NCI-H526 treated with DMSO at 0.1 percent for 48 hours (cell line): ENCODE measurements around the gene PPP1R13L.

Experiments used
- DNase-seq: peaks from one replicate; lab custom pipeline; 2025; lab: John Stamatoyannopoulos, UW

The PPP1R13L gene

DNA sequence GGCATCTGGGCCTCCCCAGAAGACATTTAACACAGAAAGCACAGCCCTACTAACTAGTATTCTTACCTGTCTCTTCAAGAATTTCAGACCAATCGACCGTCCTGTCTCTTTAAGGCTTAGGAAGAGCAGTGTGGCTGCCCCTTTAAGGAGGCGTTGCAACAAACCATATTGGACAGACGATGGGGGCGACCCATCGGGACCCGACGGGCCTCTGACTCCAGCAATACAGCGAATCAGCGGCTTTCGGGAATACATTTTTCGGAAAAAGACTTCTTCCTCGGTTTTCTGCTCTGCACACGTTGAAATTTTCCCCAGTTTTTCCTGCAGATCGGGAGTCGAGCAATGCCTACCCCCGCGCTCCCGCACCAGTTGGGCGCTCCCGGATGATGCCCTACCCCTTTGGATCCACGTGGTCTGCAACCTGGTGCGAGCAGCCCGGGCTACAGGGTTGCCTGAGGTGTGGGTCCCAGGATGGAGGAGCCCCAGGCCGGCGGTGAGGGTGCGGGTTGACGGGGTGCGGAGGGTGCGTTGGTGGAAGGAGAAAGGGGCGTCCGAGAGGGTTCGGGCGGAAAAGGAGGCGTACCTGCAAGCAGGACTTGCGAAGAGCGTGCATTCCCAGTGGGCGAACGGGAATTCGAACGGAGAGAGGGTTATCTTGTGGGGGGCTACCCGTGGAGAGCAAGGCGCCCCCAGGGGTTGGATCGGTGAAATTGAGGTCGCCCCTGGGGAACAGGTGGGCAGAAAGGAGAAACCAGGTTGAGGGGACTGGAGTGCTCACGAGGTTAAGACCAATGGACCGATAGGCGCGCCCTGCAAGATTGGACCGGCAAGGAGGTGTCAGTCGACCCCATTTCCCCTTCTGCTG, 1.6 kb upstream of the PPP1R13L start, which contains the start of gene POLR1G:
Gene POLR1G, plus strand, starts transcription at position 419 of the 865 bp plus-strand sequence. Its CDS starts 53 bp downstream, at position 472.
- DNase-seq, result peak; percentile 85

DNA sequence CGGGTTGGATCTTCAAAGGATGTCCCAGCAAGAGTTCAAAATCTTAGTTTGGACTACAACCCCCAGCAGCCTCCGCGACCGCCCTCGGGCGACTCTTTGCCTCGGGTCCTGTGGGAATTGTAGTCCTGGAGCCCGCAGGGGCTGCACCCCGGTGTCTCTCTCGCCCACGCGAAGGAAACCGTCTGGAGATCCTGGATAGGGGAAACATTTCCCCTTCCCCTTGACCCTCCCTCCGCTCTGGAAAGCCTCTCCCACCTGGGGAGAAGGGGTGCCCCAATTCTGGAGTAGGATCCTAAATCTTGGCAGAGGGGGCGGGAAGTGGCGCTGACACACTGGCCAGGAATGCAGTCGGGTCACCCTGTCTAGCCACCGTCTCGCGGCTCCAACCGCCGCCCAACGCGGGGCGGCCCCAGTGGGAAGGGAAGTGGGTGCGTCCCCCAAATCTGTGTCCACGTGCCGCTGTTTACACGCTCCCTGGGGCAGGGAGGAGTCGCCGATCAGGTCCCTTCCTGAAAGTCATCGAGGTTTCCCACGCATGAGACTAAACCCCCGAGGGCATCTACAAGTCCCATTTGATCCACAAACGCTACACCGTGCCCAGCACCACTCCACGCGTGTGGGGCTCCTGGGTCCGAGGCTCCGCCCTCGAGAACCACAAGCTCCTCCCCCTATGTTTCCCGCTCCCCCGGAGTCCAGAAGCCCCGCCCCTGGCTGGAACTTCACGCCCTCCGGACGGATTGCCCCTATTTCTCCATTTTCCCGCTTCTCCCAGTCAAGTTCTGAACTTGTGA, 761 bp upstream of the PPP1R13L start:
- DNase-seq, result peak; percentile 73

DNA sequence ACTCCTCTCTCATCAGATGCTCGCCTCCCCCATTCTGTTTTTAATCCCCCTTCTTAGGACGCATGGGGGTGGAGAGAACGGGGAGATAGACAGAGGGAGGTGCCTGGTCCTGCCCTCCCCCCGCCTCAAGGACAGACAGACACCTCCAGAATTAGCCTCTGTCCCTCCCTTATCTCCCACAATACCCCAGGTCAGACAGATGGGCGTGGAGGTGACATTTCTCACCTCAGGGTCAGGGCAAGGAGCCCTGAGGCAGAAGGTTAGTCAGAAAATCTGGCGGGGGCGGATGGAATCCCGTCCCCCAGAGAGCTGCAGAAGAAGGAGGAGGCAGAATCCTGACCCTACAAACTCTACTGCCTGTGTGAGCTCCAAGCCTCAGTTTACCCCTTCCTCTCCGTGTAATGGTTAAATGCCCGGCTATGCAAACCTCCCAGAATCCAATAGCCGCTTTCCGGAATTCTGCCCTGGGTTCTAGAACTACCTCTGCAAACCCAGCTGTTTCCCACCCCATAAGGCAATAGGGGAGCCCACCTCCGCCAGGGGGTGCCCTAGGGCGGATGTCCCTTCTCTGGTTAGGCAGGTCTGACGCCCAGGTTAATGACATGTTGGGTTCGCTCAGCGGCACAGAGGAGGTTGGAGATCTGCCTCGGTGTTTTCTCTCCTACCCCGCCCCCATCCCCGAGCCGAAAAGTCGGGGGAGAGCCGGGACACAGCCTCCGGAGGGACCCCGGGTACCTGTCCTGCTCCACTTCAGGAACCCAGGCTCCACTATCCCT, 900 bp downstream of the PPP1R13L start:
- DNase-seq, result peak; percentile 20

DNA sequence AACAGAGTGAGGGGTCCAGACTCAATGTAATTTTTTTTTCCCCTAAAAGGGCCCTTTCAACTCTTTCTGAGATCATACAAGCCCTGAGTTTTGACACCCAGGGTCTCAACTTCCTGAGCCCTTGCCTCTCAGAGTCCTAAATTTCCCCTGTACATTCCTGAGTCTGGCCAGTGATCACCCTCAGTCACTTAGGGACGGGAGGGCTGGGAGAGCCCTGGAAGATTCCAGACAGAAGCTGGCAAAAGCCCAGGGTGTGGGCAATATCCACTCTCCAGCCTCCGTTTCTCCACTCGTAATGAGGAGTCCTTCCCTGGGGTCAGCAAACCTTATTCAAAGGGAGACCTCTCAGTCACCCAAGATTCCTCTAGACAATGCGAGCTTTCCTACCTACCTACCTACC, 1.6 kb downstream of the PPP1R13L start:
- no peak for DNase-seq

DNA sequence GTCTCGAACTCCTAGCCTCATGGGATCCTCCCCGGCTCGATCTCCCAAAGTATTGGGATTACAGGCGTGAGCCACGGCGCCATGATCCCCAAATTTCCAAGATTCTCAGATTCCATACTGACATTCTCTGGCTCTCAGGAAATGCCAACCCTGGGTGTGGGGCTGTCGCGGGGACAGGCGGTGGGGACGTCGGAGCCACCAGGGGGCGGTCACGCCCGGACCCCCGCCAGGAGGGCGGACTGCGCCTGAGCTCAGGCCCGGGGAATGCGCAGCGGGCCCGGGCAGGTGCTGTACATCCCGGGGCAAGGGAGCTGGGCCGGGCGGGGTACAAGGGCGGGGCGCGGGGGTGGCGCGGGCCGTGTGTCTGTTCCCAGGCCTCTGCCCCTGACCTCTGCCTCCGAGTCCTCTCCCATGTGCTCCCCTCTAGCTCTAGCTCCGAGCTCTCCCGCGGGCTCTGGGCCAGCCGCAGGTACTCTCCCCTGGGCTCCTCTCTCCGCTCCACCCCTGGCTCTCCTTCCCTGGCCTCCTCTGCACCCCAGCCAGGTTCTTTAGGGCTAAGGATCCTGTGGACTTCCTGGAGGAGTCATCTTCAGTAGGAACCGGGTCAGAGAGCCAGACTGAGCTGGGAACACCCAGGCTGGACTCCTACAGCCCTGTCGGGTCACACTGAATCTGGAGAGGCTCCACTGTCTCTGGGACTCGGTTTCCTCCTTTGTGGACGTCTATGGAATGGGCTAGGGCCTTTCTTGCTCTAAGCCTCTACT, 2.4 kb downstream of the PPP1R13L start:
- peak; percentile 50 for DNase-seq

DNA sequence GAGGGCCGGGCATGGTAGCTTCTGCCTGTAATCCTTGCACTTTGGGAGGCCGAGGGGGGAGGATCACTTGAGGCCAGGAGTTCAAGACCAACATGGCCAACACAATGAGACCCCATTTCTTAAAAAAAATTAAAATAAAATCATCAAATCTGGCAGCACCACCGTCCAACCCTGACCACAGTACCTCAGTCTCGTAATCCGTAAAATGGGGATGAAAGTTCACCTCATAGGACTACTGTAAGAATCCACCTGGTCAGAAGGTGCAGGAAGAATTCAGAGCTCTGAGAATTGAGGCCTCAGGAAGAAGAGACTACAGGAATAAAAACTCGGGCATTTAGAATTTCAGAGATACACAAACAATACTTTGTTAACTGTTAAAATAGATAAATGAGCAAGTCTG, 3.1 kb downstream of the PPP1R13L start:
- DNase-seq, result no peak

DNA sequence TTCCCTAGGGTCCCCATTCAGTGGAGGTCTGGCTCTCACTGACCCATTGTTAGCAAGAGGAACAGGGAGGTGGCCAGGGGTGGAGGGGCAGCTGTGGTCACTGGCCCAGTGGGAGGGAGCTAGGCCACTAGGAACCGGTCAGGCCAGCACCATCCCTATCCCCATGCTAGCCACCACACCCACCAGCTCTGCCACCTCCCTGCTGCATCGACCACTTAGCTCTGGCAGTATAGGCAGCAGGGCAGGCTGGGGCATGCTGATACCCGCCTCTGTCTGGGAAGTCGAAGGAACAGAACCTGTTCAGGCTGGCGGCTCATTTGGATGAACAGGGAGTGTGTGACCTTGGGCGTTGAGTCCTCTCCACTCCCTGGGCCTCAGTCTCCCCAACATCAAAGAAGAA, 4.7 kb downstream of the PPP1R13L start:
- peak; percentile 25 for DNase-seq

DNA sequence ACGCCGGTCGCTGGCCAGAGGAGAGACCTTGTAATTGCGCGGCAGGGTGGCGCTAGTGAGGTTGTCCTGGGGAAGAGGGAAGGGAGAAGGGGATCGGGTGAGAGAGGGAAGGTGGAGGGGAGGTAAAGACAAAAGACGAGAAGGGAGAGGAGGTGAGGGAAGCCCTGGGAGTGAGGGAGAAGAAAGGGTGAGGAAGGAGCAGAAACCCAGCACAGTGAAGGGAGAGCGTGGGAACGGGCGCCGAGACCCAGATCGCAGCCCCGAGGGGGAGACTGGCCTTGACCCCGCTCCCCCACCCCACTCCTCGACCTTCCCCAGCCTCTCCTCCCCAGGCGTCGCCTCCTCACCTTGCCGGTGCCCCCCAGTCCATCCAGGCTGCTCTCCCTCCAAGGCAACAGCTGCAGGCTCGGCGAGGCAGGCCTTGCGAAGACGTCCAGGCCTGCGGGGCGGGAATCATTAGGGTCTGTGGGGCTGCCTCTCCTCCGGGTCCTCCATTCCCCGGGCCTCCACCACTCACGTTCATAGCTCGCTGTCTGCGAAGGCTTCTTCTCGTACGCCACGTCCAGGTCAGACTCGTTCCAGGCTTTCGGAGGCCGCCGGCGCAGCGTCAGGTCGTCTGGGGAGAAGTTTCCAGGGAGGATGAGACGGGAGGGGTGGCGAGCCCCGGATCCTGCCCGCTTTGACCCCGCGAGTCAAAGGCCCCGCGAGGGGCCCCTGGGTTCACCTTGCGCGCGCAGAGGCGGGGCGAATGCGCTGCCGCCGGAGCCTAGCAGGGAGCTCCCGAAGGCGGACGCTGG, 8.8 kb downstream of the PPP1R13L start:
- no peak for DNase-seq

DNA sequence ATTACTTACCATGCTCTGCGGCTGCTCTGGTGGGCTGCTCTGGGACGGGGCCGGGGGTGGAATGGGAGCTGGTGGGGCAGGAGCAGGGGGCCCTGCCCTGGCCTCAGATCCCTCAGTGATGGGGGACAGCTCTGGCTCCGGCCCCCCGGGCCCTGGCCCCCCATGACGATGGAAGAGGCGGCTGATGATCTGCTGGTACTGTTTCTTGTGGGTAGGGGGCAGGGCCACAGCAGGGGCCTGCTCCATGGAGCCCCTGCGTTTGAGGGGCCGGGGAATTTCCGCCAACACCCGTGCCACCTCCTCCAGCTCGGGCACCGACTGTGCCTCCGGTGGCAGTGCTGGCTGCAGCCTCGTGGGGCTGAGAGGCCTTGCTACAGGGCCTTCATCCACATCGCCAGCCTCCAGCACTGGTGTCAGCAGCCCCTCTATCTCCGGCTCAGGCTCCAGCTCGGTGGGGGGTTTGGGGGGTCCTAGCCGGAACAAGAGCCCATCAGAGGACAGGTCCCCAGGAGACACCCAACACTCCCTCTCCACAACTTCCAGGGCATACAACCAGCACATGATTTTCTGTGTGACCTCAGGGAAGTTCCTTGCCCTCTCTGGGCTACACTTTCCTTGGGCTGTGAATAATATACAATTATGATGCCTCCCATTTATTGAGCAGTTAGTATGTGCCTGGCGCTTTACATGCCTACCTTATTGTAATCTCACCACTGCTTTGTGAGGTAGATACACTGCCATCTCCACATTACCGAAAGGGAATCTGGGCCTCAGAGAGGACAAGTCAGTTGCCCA, 12.8 kb downstream of the PPP1R13L start:
- no peak for DNase-seq

DNA sequence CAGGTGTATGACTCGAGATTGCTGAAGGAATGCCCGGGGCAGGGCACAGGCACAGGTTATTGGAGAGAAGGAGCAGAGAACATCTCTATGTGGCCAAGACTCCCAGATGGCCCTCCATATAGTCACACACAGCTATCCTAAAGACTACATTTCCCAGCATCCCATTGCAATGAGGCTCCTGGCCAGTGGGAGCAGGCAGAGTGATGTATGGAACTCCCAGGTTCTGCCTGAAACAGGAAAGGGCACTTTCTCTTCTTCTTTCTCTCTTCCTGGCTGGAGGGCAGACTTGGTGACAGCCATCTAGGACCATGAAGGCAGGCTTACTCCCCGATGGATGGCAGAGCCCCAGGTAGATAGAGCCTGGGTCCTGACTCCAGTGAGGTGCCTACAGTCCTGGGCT, 13.5 kb downstream of the PPP1R13L start:
- DNase-seq, result no peak

DNA sequence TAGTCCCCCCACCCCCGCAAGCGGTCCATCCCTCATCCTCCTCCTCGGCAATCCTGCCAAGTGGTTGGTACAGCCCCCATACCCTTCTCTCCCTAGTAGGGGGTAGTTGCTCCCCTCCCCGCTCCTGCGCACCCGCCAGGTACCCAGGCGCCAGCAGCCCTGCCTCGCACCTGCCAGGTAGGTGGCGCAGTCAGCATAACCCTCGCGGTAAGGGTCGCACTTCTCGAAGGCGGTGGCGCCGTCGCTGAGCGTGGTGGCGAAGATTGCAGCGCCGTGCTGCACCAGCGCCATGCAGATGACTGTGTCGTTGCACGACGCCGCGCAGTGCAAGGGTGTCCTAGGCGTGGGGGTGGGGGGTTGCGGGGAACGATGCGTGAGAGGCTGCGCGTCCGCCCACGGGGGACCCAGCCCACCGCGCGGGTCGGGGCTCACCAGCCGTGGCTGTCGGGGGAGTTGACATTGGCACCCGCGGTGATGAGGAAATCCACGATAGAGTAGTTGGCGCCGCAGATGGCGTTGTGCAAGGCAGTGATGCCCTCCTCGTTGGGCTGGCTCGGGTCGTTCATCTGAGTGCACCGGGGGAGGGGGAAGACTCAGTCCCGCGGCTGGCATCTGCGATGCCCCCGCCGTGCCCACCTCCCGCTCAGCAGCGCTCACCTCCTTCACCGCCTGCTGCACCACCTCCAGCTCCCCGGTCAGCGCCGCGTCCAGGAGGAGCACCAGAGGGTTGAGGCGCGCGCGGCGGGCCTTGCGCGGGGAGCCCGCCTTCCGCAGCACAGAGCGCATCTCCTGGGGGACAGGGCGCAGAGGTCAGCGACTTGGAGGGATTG, 19.3 kb downstream of the PPP1R13L start:
- no peak for DNase-seq

DNA sequence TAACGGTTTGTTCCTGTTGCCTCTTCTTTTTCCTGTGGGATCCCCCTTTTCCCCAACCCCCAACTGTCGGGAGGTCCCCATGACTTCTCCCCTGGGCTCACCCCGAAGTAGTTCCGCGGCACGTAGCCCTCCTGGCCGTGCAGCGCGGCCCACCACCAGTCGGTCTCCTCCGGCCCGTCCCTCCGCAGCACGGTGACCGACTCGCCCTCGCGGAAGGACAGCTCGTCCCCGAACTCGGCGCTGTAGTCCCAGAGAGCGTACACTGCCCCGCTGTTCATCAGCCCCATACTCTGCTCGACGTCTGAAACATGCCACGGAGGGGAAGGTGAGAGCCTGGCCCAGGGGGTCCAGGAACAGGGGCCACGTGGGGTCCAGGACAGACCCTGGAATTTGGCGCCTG, 22.4 kb downstream of the PPP1R13L start:
- DNase-seq, result no peak

DNA sequence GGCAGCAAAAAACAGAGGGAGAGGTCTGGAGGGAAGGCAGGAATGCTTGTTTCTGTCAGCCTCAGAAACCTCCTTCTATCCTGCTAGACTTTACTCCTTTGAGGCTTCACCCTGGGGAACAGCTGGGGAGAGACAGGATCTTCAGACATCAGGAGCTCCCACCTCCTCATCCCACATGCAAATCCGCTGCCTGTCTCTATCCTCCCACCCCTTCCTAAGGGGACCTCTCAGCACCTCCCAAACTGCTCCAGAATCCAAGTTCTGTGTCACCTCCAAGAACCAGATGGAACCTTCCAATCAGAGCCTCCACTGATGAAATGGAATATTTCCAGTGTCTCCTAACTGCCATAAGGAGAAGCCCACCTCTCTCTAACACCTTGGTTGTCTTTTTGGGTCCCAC, 24.8 kb downstream of the PPP1R13L start:
- DNase-seq, result no peak

DNA sequence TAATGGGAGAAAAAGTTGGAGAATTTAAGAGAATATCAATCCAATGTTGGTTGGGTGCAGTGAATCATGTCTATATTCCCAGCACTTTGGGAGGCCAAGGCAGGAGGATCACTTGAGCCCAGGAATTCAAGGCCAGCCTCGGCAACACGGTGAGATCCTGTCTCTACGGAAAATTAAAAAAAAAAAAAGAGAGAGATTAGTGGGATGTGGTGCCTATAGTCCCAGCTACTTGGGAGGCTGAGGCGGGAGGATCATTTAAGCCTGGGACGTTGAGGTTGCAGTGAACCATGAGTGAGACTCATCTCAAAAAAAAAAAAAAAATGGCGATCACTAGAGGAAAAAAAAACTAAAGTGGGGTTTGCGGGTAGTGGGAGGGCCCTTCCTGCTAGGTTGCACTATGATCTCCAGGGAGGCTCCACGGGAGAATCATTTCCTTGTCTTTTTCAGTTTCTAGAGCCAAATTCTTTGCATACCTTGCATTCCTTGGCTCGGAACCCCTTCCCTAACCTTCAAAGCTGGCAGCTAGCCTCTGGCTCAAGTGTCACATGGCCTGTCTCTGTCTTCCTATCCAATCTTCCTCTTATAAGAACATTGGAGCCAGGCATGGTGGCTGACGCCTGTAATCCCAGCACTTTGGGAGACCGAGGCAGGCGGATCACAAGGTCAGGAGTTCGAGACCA, 28.7 kb downstream of the PPP1R13L start:
- DNase-seq, result no peak

DNA sequence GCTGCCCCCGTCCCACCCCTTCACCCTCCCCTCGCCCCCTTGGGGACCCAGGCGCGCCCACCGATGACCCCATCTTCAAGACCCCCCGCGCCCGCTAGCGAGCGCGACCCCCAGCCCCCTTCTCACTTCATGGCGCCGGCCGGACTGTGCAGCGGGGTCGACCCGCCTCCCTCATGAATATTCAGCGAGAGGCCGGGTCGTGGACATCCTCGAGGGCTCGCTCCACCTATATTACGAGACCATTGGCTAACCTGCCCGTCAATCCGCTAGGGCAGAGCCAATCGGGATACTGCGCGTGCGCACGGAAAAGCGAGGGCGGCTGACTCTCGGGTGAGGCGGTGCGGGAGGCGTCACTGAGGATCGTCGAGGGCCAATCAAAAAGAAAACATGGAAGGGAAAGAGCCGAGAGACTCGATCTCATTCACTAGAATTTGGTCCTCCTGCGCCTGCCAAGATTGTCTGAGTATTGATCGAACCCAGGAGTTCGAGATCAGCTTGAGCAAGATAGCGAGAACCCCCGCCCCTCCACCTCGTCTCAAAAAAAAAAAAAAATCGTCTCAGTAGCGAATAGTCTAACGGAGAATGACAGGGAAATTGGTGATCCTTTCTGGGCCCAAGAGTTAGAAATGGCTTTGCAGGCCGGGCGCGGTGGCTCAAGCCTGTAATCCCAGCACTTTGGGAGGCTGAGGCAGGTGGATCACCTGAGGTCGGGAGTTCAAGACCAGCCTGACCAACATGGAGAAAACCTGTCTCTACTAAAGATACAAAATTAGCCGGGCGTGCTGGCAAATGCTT, 34.3 kb downstream of the PPP1R13L start, which contains the start of gene ERCC2:
Gene ERCC2, minus strand, starts transcription at position 164 of the 795 bp plus-strand sequence. Its CDS starts 33 bp downstream, at position 131.
- DNase-seq, result peak; percentile 91

DNA sequence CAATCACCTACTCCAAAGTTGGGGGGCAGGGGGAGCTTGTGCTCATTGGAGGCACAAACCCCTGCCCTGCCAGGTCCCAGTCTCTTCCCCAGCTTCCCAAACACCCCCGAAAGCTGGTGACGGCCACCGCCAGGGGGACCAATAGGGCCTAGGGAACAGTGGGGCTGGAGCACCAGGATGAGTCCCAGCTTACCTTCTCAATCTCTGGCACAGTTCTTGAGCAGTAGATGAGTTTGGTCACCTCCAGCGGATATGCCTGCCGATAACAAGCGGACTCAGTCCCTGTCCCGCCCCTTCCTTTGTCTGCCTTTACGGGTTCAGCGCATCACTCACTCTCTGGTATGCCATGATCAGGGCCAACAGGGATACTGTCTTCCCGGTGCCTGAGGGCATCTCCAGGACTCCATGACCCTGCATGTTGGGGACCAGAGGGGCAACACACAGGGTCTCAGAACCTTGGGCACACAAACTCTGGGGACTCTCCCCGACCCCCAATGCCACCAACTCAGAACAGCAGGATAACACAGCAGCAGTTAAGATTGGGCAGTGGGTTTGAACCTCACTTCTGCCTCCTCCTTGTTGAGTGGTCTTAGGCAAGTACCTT, 36.0 kb downstream of the PPP1R13L start:
- no peak for DNase-seq

DNA sequence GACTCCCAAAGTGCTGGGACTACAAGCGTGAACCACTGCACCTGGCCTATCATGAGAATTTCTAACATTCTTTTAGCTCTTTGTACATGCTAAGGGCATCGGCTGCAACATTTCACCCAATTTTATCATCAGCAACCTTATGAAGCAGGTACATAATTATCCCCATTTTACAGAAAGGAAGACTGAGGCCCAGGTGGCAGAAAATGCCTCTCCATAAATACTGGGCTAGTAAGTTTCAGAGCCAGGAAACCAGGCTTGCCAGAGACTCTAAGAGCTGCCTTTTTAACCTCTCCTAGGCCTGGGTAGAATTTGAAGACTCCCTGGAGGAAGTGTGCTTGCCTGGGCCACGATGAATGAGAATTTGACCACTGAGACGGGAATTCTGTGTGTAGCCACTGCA, 36.7 kb downstream of the PPP1R13L start:
- DNase-seq, result no peak
